PC-3 (cell line): ENCODE results near the gene TCL1A.

ENCODE experiments used
- CTCF ChIP-seq: fragments of 300-600 bp; sonication (generic); conservative IDR thresholded peaks from 2 replicates; pipeline ENCODE4 v1.5.1; 2017; ENCODE audit warnings: antibody characterized with exemption, low read depth, mild to moderate bottlenecking, low read length
- EZH2 ChIP-seq: fragments of 300-600 bp; sonication (generic); IDR thresholded peaks from one replicate; pipeline ENCODE4 v1.6.1; 2017; ENCODE audit warnings: antibody characterized with exemption, mild to moderate bottlenecking, low read length; ENCODE audit not compliant: unreplicated experiment
- EZH2phosphoT487 ChIP-seq: fragments of 300-600 bp; sonication (generic); IDR thresholded peaks from 2 replicates; pipeline ENCODE4 v1.6.1; 2018; ENCODE audit warnings: mild to moderate bottlenecking, antibody characterized with exemption, low read length, borderline replicate concordance

- TF ChIP-seq CTCF = no peak
- no peak for TF ChIP-seq EZH2
- TF ChIP-seq EZH2phosphoT487 = no peak
These were observed 27.9 kb upstream of the TCL1A start for GRCh38 chr14:95741781-95742180.
